ENCODE data around the gene ATP8B2.

Gene ATP8B2

DNA sequence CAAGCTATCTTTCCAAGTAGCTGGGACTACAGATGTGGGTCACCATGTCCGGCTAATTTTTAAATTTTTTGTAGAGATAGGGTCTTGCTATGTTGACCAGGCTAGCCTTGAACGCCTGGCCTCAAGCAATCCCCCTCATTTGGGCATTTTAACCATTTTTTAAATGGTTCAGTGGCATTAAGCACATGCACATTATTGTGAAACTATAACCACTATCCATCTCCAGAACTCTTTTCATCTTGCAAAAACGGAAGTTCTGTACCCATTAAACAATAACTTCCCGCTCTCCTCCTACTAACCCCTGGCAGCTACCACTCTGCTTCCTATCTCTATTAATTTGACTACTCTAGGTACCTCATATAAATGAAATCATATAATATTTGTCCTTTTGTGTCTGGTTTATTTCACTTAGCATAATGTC is 75.1 kb downstream of the ATP8B2 start:
- H3K4me3 ChIP-seq (ENCODE audit: low read length in 2 of 2), result no peak overlapping the region
- no peak overlapping the region for H3K9ac ChIP-seq (ENCODE audit: low read length in 2 of 2)
- no peaks in the 10 kb centered on the region for H3K27me3 ChIP-seq (ENCODE audit: control insufficient read depth in 1 of 2, insufficient read depth in 2 of 2, low read length in 2 of 2)
- peaks cover 8% of the 10 kb centered on the region for H3K4me1 ChIP-seq (ENCODE audit: control insufficient read depth, insufficient read depth, low read length)
- no peaks in the 10 kb centered on the region for H3K9me3 ChIP-seq (ENCODE audit: control insufficient read depth in 2 of 2, low read length in 2 of 2)
- H3K27ac ChIP-seq (ENCODE audit: low read length), result no peak overlapping the region
- no peaks in the 10 kb centered on the region for H3K36me3 ChIP-seq (ENCODE audit: control insufficient read depth in 2 of 2, insufficient read depth in 2 of 2, low read length in 2 of 2)

All from stomach smooth muscle (tissue), 2 donors.